OCI-M2 (cell line): Measurements from ENCODE around the gene CFD.
A peak's percentile ranks its signal among the peaks of the same experiment; 100 is the strongest.

ENCODE experiments used
- DNase-seq: peaks from one replicate; lab custom pipeline; 2025; ENCODE audit not compliant: unreplicated experiment; lab: John Stamatoyannopoulos, UW

Gene CFD

GRCh38 chr19:903266-903797 is 43.9 kb downstream of the CFD start:
- no peak for DNase-seq

GRCh38 chr19:904545-904944 is 45.1 kb downstream of the CFD start:
- no peak for DNase-seq

- no peak for DNase-seq
These were observed 47.0 kb downstream of the CFD start for GRCh38 chr19:906480-906879.

- DNase-seq, result peak; percentile 31
These were observed 47.9 kb downstream of the CFD start for GRCh38 chr19:907183-907853.

GRCh38 chr19:911197-912033 is 52.0 kb downstream of the CFD start:
- DNase-seq, result no peak

GRCh38 chr19:912181-913079 is 53.0 kb downstream of the CFD start:
- DNase-seq, result no peak
